ENCODE measurements around the gene FXYD3.

GRCh38 chr19:35144259-35144599, 28.6 kb downstream of the FXYD3 start:
- no peak for TF ChIP-seq EZH2 (conservative IDR thresholded peaks at IDR 0.05; ENCODE audit: low read depth, low read length)
- no peak for TF ChIP-seq ELF4 (CRISPR knock-in tag; IDR thresholded peaks at IDR 0.05; ENCODE audit: borderline replicate concordance)
- TF ChIP-seq POLR2A (IDR thresholded peaks at IDR 0.05; ENCODE audit: insufficient read depth in 1 of 2, low read depth in 2 of 2, low read length in 2 of 2): no peak
- TF ChIP-seq SETDB1 (CRISPR knock-in tag; IDR thresholded peaks at IDR 0.05; ENCODE audit: borderline replicate concordance): no peak
- TF ChIP-seq HHEX (CRISPR knock-in tag; IDR thresholded peaks at IDR 0.05): no peak
- TF ChIP-seq FOXK2 (IDR thresholded peaks at IDR 0.05): no peak
- no peak for TF ChIP-seq SMYD3 (CRISPR knock-in tag; IDR thresholded peaks at IDR 0.05)
- TF ChIP-seq ZBTB21 (CRISPR knock-in tag; IDR thresholded peaks at IDR 0.05): no peak
- no peak for TF ChIP-seq MYPOP (CRISPR knock-in tag; IDR thresholded peaks at IDR 0.05)
